BLaER1 treated with 17β-estradiol and CSF1 and Interleukin-3, amounts not matched to agents 10 nM and 100 nM (cell line): ENCODE data around the gene UNKL.

ENCODE experiments used
- H3K27ac ChIP-seq, 11 experiments: shearing (Covaris generic); formaldehyde crosslinking; 2 replicates each; pipeline ENCODE4 v1.8.1; 2022
- H3K27me3 ChIP-seq, 11 experiments: shearing (Covaris generic); formaldehyde crosslinking; 2 replicates each; pipeline ENCODE4 v1.8.1; 2022
- H3K36me3 ChIP-seq, 11 experiments: shearing (Covaris generic); formaldehyde crosslinking; 2 replicates each; pipeline ENCODE4 v1.8.1; 2022
- H3K4me1 ChIP-seq, 10 experiments: shearing (Covaris generic); formaldehyde crosslinking; 2 replicates each; pipeline ENCODE4 v1.8.1; 2022
- H3K4me2 ChIP-seq, 11 experiments: shearing (Covaris generic); formaldehyde crosslinking; 2 replicates each; pipeline ENCODE4 v1.8.1; 2022
- H3K4me3 ChIP-seq, 10 experiments: shearing (Covaris generic); formaldehyde crosslinking; 2 replicates each; pipeline ENCODE4 v1.8.1; 2022
- H3K9ac ChIP-seq, 11 experiments: shearing (Covaris generic); formaldehyde crosslinking; 2 replicates each; pipeline ENCODE4 v1.8.1; 2022
- H3K9me3 ChIP-seq, 11 experiments: shearing (Covaris generic); formaldehyde crosslinking; replicated peaks in 1 of 11; 2 replicates each; pipeline ENCODE4 v1.8.1; 2022
- H4K20me1 ChIP-seq, 11 experiments: shearing (Covaris generic); formaldehyde crosslinking; 2 replicates each; pipeline ENCODE4 v1.8.1; 2022
- Cebpa-rat ChIP-seq, 11 experiments: shearing (Covaris generic); IDR thresholded peaks; 2 replicates each; pipeline ENCODE4 v1.8.1; 2022

Gene UNKL

GRCh38 chr16:1431497-1432270 lies 17.2 kb upstream of the UNKL start:
- TF ChIP-seq Cebpa-rat (IDR thresholded peaks at IDR 0.05) = no peak
- H3K9me3 ChIP-seq = no peaks in the 10 kb centered on the region
- H3K36me3 ChIP-seq = no peaks in the 10 kb centered on the region; a peak in 1 of 22 replicates
- peaks cover 0 to 4% (median 0%) of the 10 kb centered on the region in 11 experiments; a peak in 1 of 22 replicates for H3K27me3 ChIP-seq
- H3K27ac ChIP-seq = peak overlapping the region in 10 of 11 experiments; percentile 5 to 84 (median 78); a peak in 20 of 22 replicates
- H3K4me3 ChIP-seq = peak overlapping the region in 8 of 10 experiments; percentile 43 to 66 (median 55); a peak in 16 of 20 replicates
- H3K4me2 ChIP-seq = peak overlapping the region; percentile 67 to 99 (median 94)
- H4K20me1 ChIP-seq = no peaks in the 10 kb centered on the region
- peaks cover 48 to 92% (median 79%) of the 10 kb centered on the region in 10 experiments for H3K4me1 ChIP-seq
- peak overlapping the region; percentile 50 to 80 (median 77); a peak in 21 of 22 replicates for H3K9ac ChIP-seq

- Histone ChIP-seq H3K9me3 (no peaks in the 10 kb centered on the region), H3K4me2 (peak within 1 kb of the TSS; percentile 67 to 99 (median 94)), H3K9ac (peak within 1 kb of the TSS; percentile 56 to 80 (median 77); a peak in 21 of 22 replicates), H3K27ac (peak within 1 kb of the TSS in 10 of 11 experiments; percentile 5 to 84 (median 78); a peak in 20 of 22 replicates), H3K27me3 (peaks cover 0 to 4% (median 0%) of the 10 kb centered on the region in 11 experiments; a peak in 1 of 22 replicates), H3K36me3 (no peaks in the 10 kb centered on the region; a peak in 1 of 22 replicates), H3K4me3 (peak within 1 kb of the TSS in 8 of 10 experiments; percentile 43 to 66 (median 55); a peak in 16 of 20 replicates), H4K20me1 (no peaks in the 10 kb centered on the region), H3K4me1 (peaks cover 48 to 88% (median 72%) of the 10 kb centered on the region in 10 experiments)
- TF ChIP-seq Cebpa-rat (IDR thresholded peaks at IDR 0.05) = no peak
These were observed 16.4 kb upstream of the UNKL start, which contains the start of gene PERCC1 for GRCh38 chr16:1430759-1431496. Gene PERCC1 (plus strand): TSS chr16:1431078. CDS start chr16:1432594, 1,516 bp downstream.

GRCh38 chr16:1430214-1430758 lies 15.8 kb upstream of the UNKL start:
- Histone ChIP-seq H3K27ac (peak overlapping the region in 9 of 11 experiments; percentile 28 to 84 (median 78); a peak in 18 of 22 replicates), H3K9me3 (no peaks in the 10 kb centered on the region), H3K27me3 (peaks cover 0 to 4% (median 0%) of the 10 kb centered on the region in 11 experiments; a peak in 1 of 22 replicates), H4K20me1 (no peaks in the 10 kb centered on the region), H3K4me3 (peak overlapping the region in 8 of 10 experiments; percentile 22 to 66 (median 46); a peak in 10 of 20 replicates), H3K4me1 (peaks cover 48 to 83% (median 69%) of the 10 kb centered on the region in 10 experiments), H3K9ac (peak overlapping the region; percentile 47 to 80 (median 77); a peak in 21 of 22 replicates), H3K4me2 (peak overlapping the region; percentile 66 to 99 (median 94)), H3K36me3 (no peaks in the 10 kb centered on the region)
- no peak for TF ChIP-seq Cebpa-rat (IDR thresholded peaks at IDR 0.05)

- H4K20me1 ChIP-seq = no peaks in the 10 kb centered on the region
- H3K27me3 ChIP-seq = peaks cover 0 to 4% (median 0%) of the 10 kb centered on the region in 11 experiments; a peak in 1 of 22 replicates
- H3K4me2 ChIP-seq = peak overlapping the region; percentile 66 to 99 (median 94)
- TF ChIP-seq Cebpa-rat (IDR thresholded peaks at IDR 0.05) = no peak
- peaks cover 48 to 76% (median 65%) of the 10 kb centered on the region in 10 experiments for H3K4me1 ChIP-seq
- no peak overlapping the region; a peak in 1 of 20 replicates for H3K4me3 ChIP-seq
- H3K9ac ChIP-seq = peak overlapping the region in 7 of 11 experiments; percentile 77 to 80 (median 79); a peak in 15 of 22 replicates
- H3K27ac ChIP-seq = peak overlapping the region in 8 of 11 experiments; percentile 69 to 84 (median 79); a peak in 13 of 22 replicates
- no peaks in the 10 kb centered on the region for H3K9me3 ChIP-seq
- H3K36me3 ChIP-seq = no peaks in the 10 kb centered on the region
These were observed 15.1 kb upstream of the UNKL start for GRCh38 chr16:1429631-1430030.

- H3K27ac ChIP-seq = peak overlapping the region in 8 of 11 experiments; percentile 31 to 83 (median 48); a peak in 13 of 22 replicates
- H3K4me3 ChIP-seq = no peak overlapping the region
- H4K20me1 ChIP-seq = no peaks in the 10 kb centered on the region
- peaks cover 0 to 4% (median 0%) of the 10 kb centered on the region in 11 experiments; a peak in 1 of 22 replicates for H3K27me3 ChIP-seq
- H3K4me1 ChIP-seq = peaks cover 48 to 72% (median 63%) of the 10 kb centered on the region in 10 experiments
- H3K9ac ChIP-seq = peak overlapping the region in 7 of 11 experiments; percentile 38 to 80 (median 77); a peak in 11 of 22 replicates
- H3K9me3 ChIP-seq = no peaks in the 10 kb centered on the region
- TF ChIP-seq Cebpa-rat (IDR thresholded peaks at IDR 0.05) = no peak
- peak overlapping the region; percentile 61 to 99 (median 94) for H3K4me2 ChIP-seq
- H3K36me3 ChIP-seq = no peaks in the 10 kb centered on the region
These were observed 14.5 kb upstream of the UNKL start for GRCh38 chr16:1429012-1429411.

GRCh38 chr16:1428511-1428910 lies 14.0 kb upstream of the UNKL start:
- peaks cover 0 to 4% (median 0%) of the 10 kb centered on the region in 11 experiments; a peak in 1 of 22 replicates for H3K27me3 ChIP-seq
- no peak for TF ChIP-seq Cebpa-rat (IDR thresholded peaks at IDR 0.05)

GRCh38 chr16:1427473-1428461 lies 13.3 kb upstream of the UNKL start:
- Histone ChIP-seq H3K4me3 (no peak overlapping the region), H4K20me1 (no peaks in the 10 kb centered on the region), H3K27ac (peak overlapping the region in 8 of 11 experiments; percentile 31 to 83 (median 44); a peak in 11 of 22 replicates), H3K36me3 (no peaks in the 10 kb centered on the region), H3K9ac (peak overlapping the region in 8 of 11 experiments; percentile 11 to 80 (median 60); a peak in 11 of 22 replicates), H3K27me3 (peaks cover 0 to 4% (median 0%) of the 10 kb centered on the region in 11 experiments; a peak in 1 of 22 replicates), H3K4me1 (peaks cover 36 to 60% (median 51%) of the 10 kb centered on the region in 10 experiments), H3K9me3 (no peaks in the 10 kb centered on the region), H3K4me2 (peak overlapping the region; percentile 61 to 99 (median 94); a peak in 19 of 22 replicates)
- TF ChIP-seq Cebpa-rat (IDR thresholded peaks at IDR 0.05) = no peak

More at GRCh38 chr16:1428511-1428910, 14.0 kb upstream of the UNKL start:
- Histone ChIP-seq H3K27ac (peak overlapping the region in 8 of 11 experiments; percentile 31 to 83 (median 44); a peak in 13 of 22 replicates), H3K4me2 (peak overlapping the region; percentile 61 to 99 (median 94)), H3K36me3 (no peaks in the 10 kb centered on the region), H4K20me1 (no peaks in the 10 kb centered on the region), H3K4me3 (no peak overlapping the region), H3K9me3 (no peaks in the 10 kb centered on the region), H3K4me1 (peaks cover 44 to 67% (median 58%) of the 10 kb centered on the region in 10 experiments), H3K9ac (peak overlapping the region in 7 of 11 experiments; percentile 31 to 80 (median 77); a peak in 13 of 22 replicates)
